GM18502 (cell line): ENCODE data around the gene CLTCL1.
"Not testable (repeated sequence)": the region's sequence is repeated elsewhere in the genome, so short reads cannot be mapped to it uniquely, and the experiment has no call there.

ENCODE experiments used
- ATAC-seq: cut with Tn5 transposase; IDR thresholded peaks from one replicate; pipeline ENCODE4 v1.9.1; 2021; ENCODE audit warnings: mild to moderate bottlenecking; ENCODE audit not compliant: unreplicated experiment, poor library complexity

Gene CLTCL1

DNA sequence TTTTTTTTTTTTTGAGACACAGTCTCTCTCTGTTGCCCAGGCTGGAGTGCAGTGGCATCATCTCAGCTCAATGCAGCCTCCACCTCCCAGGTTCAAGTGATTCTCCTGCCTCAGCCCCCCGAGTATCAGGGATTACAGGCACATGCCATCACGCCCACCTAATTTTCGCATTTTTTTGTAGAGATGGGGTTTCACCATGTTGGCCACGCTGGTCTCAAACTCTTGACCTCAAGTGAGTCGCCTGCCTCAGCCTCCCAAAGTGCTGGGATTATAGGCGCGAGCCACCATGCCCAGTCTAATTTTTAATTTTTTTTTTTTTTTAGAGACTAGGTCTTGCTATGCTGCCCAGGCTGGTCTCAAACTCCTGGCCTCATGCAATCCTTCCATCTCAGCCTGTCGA, 35.2 kb downstream of the CLTCL1 start:
- not testable (repeated sequence) for ATAC-seq

DNA sequence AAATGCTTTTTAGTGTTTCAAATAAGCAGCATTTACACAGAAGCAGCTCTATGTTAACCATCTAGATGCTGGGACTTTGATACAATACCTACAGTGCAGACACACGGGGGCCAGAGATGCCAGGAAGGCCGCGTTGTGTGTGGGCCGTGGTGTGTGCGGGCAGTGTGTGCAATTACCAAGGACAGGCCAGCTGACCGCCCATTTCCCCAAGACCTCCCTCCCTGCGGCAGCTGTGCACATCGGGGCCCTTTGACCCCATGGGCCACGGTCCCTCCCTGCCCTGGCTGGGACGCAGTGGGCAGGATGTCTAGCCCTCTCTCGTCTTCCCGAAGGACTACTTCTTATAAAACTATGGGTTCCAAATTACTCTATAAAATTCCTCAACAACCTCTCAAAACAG, 38.4 kb downstream of the CLTCL1 start:
- no peak for ATAC-seq

GRCh38 chr22:19244600-19245352, 46.7 kb downstream of the CLTCL1 start:
- ATAC-seq = no peak

DNA sequence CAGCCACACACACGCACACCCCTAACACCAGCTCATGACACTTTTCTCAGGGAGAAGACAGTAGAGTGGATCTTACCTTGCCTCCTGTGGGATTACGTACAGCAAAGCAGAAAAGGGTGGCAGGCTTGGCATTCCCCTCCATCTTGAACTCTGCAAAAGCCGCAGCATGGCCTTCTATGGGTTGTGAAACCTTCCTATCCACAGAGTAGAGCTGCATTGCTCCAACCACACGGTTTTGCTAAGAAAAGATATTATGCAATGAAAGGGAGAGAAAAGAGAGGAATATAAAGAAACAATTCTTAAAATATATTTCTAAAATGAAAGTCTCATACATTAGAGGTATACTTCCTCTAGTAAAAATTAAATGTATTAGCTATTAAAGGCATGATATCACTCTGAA, 48.8 kb downstream of the CLTCL1 start:
- ATAC-seq = no peak

DNA sequence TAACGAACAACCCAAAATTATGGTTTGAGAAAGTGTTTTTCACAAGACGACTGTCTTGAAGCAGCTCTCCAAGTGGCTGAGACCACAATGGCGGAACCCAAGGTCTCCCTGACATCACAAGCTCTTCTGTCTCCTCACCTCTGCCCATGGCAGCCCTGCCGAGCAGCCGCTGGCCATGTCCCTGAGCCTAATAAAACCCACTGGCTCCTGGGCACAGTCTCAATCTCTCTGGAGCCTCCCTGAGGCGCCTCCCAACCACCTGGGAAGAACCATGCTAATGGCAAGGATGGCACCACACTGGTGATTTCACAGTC, 50.0 kb downstream of the CLTCL1 start:
- no peak for ATAC-seq

DNA sequence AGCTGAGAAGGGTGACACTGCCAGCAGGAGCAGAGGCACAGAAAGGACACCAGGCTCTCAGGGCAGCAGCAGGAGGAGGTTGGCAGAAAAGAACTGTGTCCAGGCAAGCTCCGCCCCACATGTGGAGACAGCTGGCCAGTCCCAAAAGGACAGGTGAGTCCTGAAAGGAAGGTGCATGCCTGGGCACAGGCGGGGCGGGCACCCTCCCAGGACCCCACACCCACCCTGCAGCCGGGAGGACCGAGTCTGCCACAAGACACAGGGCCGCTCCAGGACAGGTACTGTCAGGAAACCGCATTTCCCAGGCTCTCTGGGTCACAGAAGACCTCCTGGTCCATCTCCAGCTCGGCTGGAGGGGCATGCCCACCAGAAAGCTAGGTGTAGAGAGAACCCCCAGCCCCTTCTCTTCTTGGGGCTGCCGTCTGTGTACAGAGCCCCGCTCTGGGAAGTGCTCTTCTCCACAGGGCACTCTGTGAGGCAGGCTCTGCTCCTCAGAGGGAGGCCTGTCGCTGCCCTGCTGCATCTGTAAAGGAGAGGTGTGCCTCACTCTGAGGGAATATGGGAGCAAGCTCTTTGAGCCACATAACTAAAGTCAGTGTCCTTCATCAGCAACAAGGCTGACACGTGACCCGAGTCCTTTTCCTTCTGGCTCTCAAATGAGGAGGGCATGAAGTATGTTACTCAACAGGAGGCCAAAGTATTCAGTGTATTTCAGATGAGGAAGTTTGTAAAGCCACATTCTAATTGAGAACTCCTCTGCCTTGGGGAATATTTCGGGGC, 50.5 kb downstream of the CLTCL1 start:
- ATAC-seq = no peak

- ATAC-seq = no peak
Measured at GRCh38 chr22:19239464-19239863, 52.1 kb downstream of the CLTCL1 start.

- no peak for ATAC-seq
Measured at GRCh38 chr22:19238900-19239299, 52.6 kb downstream of the CLTCL1 start.

GRCh38 chr22:19235874-19236273, 55.6 kb downstream of the CLTCL1 start:
- no peak for ATAC-seq

- ATAC-seq = no peak
Measured at GRCh38 chr22:19234126-19234896, 57.2 kb downstream of the CLTCL1 start.

DNA sequence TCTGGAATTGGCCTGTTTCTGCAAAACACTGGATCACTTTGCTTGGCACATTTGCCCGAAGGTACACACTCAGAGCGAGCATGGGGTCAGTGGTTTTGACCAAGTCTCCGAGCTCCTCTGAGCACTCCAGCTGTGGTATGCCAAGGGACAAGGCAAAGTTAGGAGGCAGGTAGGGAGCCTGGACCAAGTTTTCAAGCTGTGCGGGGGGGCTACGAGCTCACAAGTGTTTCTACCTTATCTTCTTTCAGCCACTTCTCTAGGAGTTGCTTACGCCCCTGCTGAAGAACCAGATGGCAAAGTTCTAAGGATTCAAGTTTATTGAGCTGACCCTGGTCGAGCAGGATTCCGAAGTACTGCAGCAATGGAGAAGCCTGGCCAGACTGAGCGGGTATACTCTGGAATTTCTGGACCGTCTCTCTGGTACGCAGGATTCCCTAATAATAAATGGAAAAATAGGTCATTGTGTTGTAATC, 58.3 kb downstream of the CLTCL1 start:
- ATAC-seq = no peak

- no peak for ATAC-seq
Measured at GRCh38 chr22:19232623-19233022, 58.9 kb downstream of the CLTCL1 start.

- no peak for ATAC-seq
Measured at GRCh38 chr22:19231986-19232385, 59.5 kb downstream of the CLTCL1 start.

DNA sequence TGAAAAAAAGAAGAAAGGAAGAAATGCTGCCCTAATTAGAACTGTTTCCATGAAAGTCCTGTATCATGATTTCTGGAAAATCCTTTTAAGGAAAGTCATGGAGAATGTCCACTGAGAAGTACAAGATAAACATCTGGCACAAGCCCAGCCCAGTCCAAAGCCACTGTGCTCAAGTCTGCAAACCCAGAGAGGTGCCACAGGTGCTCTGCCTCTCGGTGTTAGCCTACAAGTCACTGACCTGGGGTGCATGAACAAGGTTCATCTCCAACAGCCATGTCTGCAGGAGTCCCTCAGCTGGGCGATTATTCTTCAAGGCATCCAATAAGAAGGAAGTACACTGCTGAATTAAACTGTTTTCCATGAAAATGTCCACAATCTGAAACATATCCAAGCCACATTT, 61.9 kb downstream of the CLTCL1 start:
- no peak for ATAC-seq

DNA sequence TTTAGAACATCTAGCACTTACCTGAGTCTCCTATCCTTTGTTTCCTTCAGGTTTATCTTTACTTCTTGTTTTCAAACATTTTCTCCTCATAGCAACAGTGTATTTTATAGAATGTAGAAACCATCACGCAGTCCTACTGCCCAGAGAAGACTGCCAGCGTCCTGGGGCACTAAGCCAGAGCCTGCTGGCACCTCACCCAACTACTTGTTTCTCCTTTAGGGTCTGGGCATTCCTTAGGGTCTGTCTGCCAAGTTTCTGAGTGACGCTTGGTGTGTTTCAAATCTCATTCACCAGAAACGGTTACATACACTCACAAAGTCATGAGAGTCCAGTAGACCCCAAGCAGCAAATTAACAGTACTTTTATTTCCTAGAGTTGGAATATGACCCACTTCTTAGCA, 63.3 kb downstream of the CLTCL1 start:
- ATAC-seq = no peak

GRCh38 chr22:19226428-19226827, 65.1 kb downstream of the CLTCL1 start:
- no peak for ATAC-seq

GRCh38 chr22:19225560-19225959, 66.0 kb downstream of the CLTCL1 start:
- no peak for ATAC-seq

- ATAC-seq = no peak
Measured at GRCh38 chr22:19224985-19225384, 66.5 kb downstream of the CLTCL1 start.

GRCh38 chr22:19224557-19224956, 67.0 kb downstream of the CLTCL1 start:
- no peak for ATAC-seq

DNA sequence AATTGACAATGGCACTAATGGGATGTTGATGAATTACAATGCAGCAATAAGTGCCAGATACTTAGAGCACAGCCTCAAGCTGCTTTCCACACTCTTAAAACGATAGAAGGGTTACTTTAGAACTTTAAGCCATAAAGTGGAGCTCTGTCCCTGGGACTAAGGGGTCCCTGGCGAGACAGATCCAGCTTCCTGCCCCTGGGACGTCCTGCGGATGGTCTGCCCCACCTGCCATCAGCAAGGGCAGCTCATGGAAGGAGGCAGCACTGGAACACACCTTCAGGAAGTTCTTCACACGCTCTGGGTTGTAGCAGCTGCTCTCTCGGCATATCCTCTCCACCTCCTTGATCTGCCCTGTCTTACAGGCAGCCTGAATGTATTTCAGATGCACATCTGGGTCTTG, 67.9 kb downstream of the CLTCL1 start:
- no peak for ATAC-seq

DNA sequence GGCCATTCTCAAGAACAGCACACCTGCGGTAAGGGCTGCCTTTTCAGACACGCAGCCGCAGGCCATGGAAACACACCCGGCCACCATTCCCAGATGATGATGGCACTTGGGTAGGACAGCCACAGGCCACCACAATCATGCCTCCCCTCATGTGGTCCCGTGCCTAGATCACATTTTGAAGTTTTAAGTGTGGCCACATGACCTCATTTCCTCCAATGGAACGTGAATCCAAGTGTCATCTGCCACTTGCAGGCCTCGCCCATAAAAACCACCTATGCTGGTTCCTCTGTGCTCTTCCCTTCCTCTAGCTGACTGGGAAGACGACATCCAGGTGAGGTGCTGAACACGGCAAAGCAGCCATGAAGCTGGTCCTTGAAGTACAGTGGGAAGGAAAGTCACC, 68.4 kb downstream of the CLTCL1 start:
- ATAC-seq = no peak
